ENCODE measurements around the gene KCNT2.

The KCNT2 gene

GRCh38 chr1:196357913-196358312 is 250.3 kb downstream of the KCNT2 start:
- no peak for DNase-seq (ENCODE audit: low read depth)
- H3K4me3 ChIP-seq (ENCODE audit: control insufficient read depth, low read depth, low read length), result no peak overlapping the region
- TF ChIP-seq CTCF (conservative IDR thresholded peaks at IDR 0.05; ENCODE audit: control insufficient read depth, insufficient read depth, low read depth, low read length), result no peak

GRCh38 chr1:196355206-196355786 is 252.9 kb downstream of the KCNT2 start:
- no peak overlapping the region for H3K4me3 ChIP-seq (ENCODE audit: control insufficient read depth, low read depth, low read length)
- DNase-seq (ENCODE audit: low read depth), result peak; percentile 42
- TF ChIP-seq CTCF (conservative IDR thresholded peaks at IDR 0.05; ENCODE audit: control insufficient read depth, insufficient read depth, low read depth, low read length), result peak; percentile 63

- no peak for DNase-seq (ENCODE audit: low read depth)
- TF ChIP-seq CTCF (conservative IDR thresholded peaks at IDR 0.05; ENCODE audit: control insufficient read depth, insufficient read depth, low read depth, low read length), result no peak
- no peak overlapping the region for H3K4me3 ChIP-seq (ENCODE audit: control insufficient read depth, low read depth, low read length)
Observed at GRCh38 chr1:196344453-196344852, 263.8 kb downstream of the KCNT2 start.

- H3K4me3 ChIP-seq (ENCODE audit: control insufficient read depth, low read depth, low read length), result no peak overlapping the region
- no peak for TF ChIP-seq CTCF (conservative IDR thresholded peaks at IDR 0.05; ENCODE audit: control insufficient read depth, insufficient read depth, low read depth, low read length)
- peak; percentile 12 for DNase-seq (ENCODE audit: low read depth)
Observed at GRCh38 chr1:196324345-196324744, 283.9 kb downstream of the KCNT2 start.

- no peak for DNase-seq (ENCODE audit: low read depth)
- TF ChIP-seq CTCF (conservative IDR thresholded peaks at IDR 0.05; ENCODE audit: control insufficient read depth, insufficient read depth, low read depth, low read length), result no peak
- H3K4me3 ChIP-seq (ENCODE audit: control insufficient read depth, low read depth, low read length), result no peak overlapping the region
Observed at GRCh38 chr1:196323869-196324268, 284.4 kb downstream of the KCNT2 start.

- no peak for TF ChIP-seq CTCF (conservative IDR thresholded peaks at IDR 0.05; ENCODE audit: control insufficient read depth, insufficient read depth, low read depth, low read length)
- H3K4me3 ChIP-seq (ENCODE audit: control insufficient read depth, low read depth, low read length), result no peak overlapping the region
- no peak for DNase-seq (ENCODE audit: low read depth)
Observed at GRCh38 chr1:196319301-196319700, 288.9 kb downstream of the KCNT2 start.
